Testis (tissue), 3 donors: ENCODE results near the gene POLR3H. TPM values are rescaled to one million over a fixed set of nuclear protein-coding genes. Genes with fewer than 3 reads are reported as not detected.

ENCODE experiments used
- DNase-seq: peaks from one replicate; pipeline ENCODE4 v3.0.0-alpha.2; 2019
- H3K27ac ChIP-seq, 2 donors: fragments of 200-600 bp; sonication (generic); one replicate each; pipeline ENCODE4 v1.5.1; 2019
- H3K27me3 ChIP-seq: fragments of 200-600 bp; sonication (generic); one replicate; pipeline ENCODE4 v1.5.1; 2019
- H3K36me3 ChIP-seq: fragments of 200-600 bp; sonication (generic); one replicate; pipeline ENCODE4 v1.5.1; 2017; ENCODE audit warnings: low read depth; ENCODE audit errors: missing control alignments
- H3K4me1 ChIP-seq: fragments of 200-600 bp; sonication (generic); one replicate; pipeline ENCODE4 v1.5.1; 2019
- H3K4me3 ChIP-seq, 2 donors: fragments of 200-600 bp; sonication (generic); one replicate each; pipeline ENCODE4 v1.5.1; 2017 to 2019
- H3K9me3 ChIP-seq: fragments of 200-600 bp; sonication (generic); one replicate; pipeline ENCODE4 v1.5.1; 2017
- CTCF ChIP-seq, 3 experiments: fragments of 450-650 bp in 2 of 3; fragments of 200-600 bp in 1 of 3; sonication (generic) in 1 of 3; IDR thresholded peaks; one replicate each; pipeline ENCODE4 v1.5.1; 2016 to 2019; ENCODE audit warnings: antibody characterized with exemption in 3 of 3, mild to moderate bottlenecking in 2 of 3, moderate library complexity in 1 of 3
- POLR2A ChIP-seq: fragments of 450-650 bp; IDR thresholded peaks from one replicate; pipeline ENCODE4 v1.6.1; 2017; ENCODE audit warnings: antibody characterized with exemption, mild to moderate bottlenecking, moderate library complexity
- WGBS, 2 donors: methylation state at CpG; one replicate each; pipeline ENCODE4 v1.1.5; 2018; 5-methylcytosine and 5-hydroxymethylcytosine counted together
- intact Hi-C: fragments of 100-400 bp; cut with DNase I; formaldehyde crosslinking; loops from one replicate; pipeline ENCODE4 v1.15.1; 2023; ENCODE audit warnings: low total_unique reads
- polyA plus RNA-seq: library from polyadenylated mRNA; stranded (reverse); fragments of 350-450 nt; fragmentation: Illumina TruSeq; extraction: RNeasy Lipid Tissue Mini Kit (QIAGEN cat#74804); gene quantifications from one replicate; pipeline ENCODE4 v1.2.3, GENCODE V29; 2014; ENCODE audit warnings: low read depth, low replicate concordance; ENCODE audit not compliant: insufficient read depth
- total RNA-seq, 2 donors: library from RNA; depleted of rRNA; stranded (reverse); fragments of >200 nt; gene quantifications; one replicate each; pipeline ENCODE4 v1.2.3, GENCODE V29; 2016

POLR3H gene
- total and polyA plus RNA-seq, 3 donors from 2014 or later = 23.3 to 38.9 (median 24.6) TPM

- no peak for DNase-seq
- TF ChIP-seq CTCF (IDR thresholded peaks at IDR 0.05) (no peak), POLR2A (no peak)
- Histone ChIP-seq H3K4me1 (peaks cover 20% of the 10 kb centered on the region), H3K36me3 (no peaks in the 10 kb centered on the region), H3K27me3 (no peaks in the 10 kb centered on the region), H3K4me3 (no peak overlapping the region), H3K27ac (peak overlapping the region; percentile 18 to 19), H3K9me3 (no peaks in the 10 kb centered on the region)
- WGBS, 2 donors = 62 to 83% methylated on average over 7 of the region's 7 CpGs
- intact Hi-C loops = no loop called here
Observed at GRCh38 chr22:41568811-41569210, 24.5 kb upstream of the POLR3H start.

- Histone ChIP-seq H3K36me3 (no peaks in the 10 kb centered on the region), H3K27ac (peak overlapping the region; percentile 72 to 83), H3K4me1 (peaks cover 33% of the 10 kb centered on the region), H3K9me3 (no peaks in the 10 kb centered on the region), H3K27me3 (no peaks in the 10 kb centered on the region), H3K4me3 (no peak overlapping the region)
- no peak for DNase-seq
- no peak for TF ChIP-seq CTCF (IDR thresholded peaks at IDR 0.05)
- no peak for TF ChIP-seq POLR2A
- 69 to 74% methylated on average over 3 of the region's 3 CpGs for WGBS, 2 donors
- intact Hi-C loops = no loop called here
Observed at GRCh38 chr22:41567512-41567768, 23.2 kb upstream of the POLR3H start.

- DNase-seq = peak; percentile 64
- WGBS, 2 donors = 40 to 72% methylated on average over 4 to 8 of the region's 8 CpGs
- intact Hi-C loops = no loop called here
Observed at GRCh38 chr22:41565403-41566054, 21.3 kb upstream of the POLR3H start.

GRCh38 chr22:41564563-41564962 lies 20.3 kb upstream of the POLR3H start:
- H3K4me1 ChIP-seq = peaks cover 46% of the 10 kb centered on the region
- no peak for DNase-seq
- intact Hi-C loops = no loop called here
- WGBS, 2 donors = 89 to 93% methylated on average over 8 of the region's 8 CpGs
- H3K4me3 ChIP-seq = no peak overlapping the region
- no peaks in the 10 kb centered on the region for H3K9me3 ChIP-seq
- H3K36me3 ChIP-seq = no peaks in the 10 kb centered on the region
- no peaks in the 10 kb centered on the region for H3K27me3 ChIP-seq
- peak overlapping the region in 1 of 2 donors; percentile 8 for H3K27ac ChIP-seq
- no peak for TF ChIP-seq CTCF (IDR thresholded peaks at IDR 0.05)
- no peak for TF ChIP-seq POLR2A

More at GRCh38 chr22:41565403-41566054, 21.3 kb upstream of the POLR3H start:
- H3K4me1 ChIP-seq = peaks cover 37% of the 10 kb centered on the region
- no peaks in the 10 kb centered on the region for H3K27me3 ChIP-seq
- TF ChIP-seq CTCF (IDR thresholded peaks at IDR 0.05) = no peak
- TF ChIP-seq POLR2A = no peak
- peak overlapping the region in 1 of 2 donors; percentile 83 for H3K27ac ChIP-seq
- H3K36me3 ChIP-seq = no peaks in the 10 kb centered on the region
- H3K9me3 ChIP-seq = no peaks in the 10 kb centered on the region
- H3K4me3 ChIP-seq = no peak overlapping the region

- Histone ChIP-seq H3K36me3 (no peaks in the 10 kb centered on the region), H3K9me3 (no peaks in the 10 kb centered on the region), H3K4me1 (peaks cover 41% of the 10 kb centered on the region), H3K27me3 (no peaks in the 10 kb centered on the region), H3K27ac (peak overlapping the region; percentile 9 to 37), H3K4me3 (no peak overlapping the region)
- WGBS, 2 donors = 26 to 39% methylated on average over 8 to 10 of the region's 10 CpGs
- intact Hi-C loops = no loop called here
- no peak for TF ChIP-seq POLR2A
- peak; percentile 41 for DNase-seq
Observed at GRCh38 chr22:41563051-41563711, 18.9 kb upstream of the POLR3H start.
